ENCODE measurements around the gene YBEY. TPM values are rescaled to one million over a fixed set of nuclear protein-coding genes. Genes with fewer than 3 reads are reported as not detected.
"Not testable (repeated sequence)": the region's sequence is repeated elsewhere in the genome, so short reads cannot be mapped to it uniquely, and the experiment has no call there.

The YBEY gene
- total RNA-seq = 10 to 100 TPM; 15.4 to 22.8 (median 17.3) TPM

- intact Hi-C loops (cut with DNase I; ENCODE audit: low total_unique reads) = no loop called here
- no peaks in the 10 kb centered on the region for H3K36me3 ChIP-seq
- peak within 1 kb of the TSS; percentile 93 to 98 for H3K27ac ChIP-seq
- H3K27me3 ChIP-seq = no peaks in the 10 kb centered on the region
- H3K4me3 ChIP-seq = peak within 1 kb of the TSS; percentile 78 to 96 (median 95)
- peaks cover 0 to 29% of the 10 kb centered on the region in 2 donors for H3K4me1 ChIP-seq
- TF ChIP-seq POLR2AphosphoS5 (IDR thresholded peaks at IDR 0.05) (peak in 2 of 3 donors; percentile 58 to 76), CTCF (IDR thresholded peaks at IDR 0.05) (peak in 2 of 3 donors; percentile 35 to 43), POLR2A (IDR thresholded peaks at IDR 0.05) (peak; percentile 57)
- H3K9me3 ChIP-seq = no peaks in the 10 kb centered on the region
- peak; percentile 79 to 87 for DNase-seq (ENCODE audit: low spot score in 2 of 2)
Measured at GRCh38 chr21:46285761-46286647, at the start of gene YBEY. TSS of gene YBEY (plus strand) at chr21:46286342. CDS start at chr21:46286914, 572 bp downstream.

- Histone ChIP-seq H3K9me3 (no peaks in the 10 kb centered on the region), H3K27me3 (no peaks in the 10 kb centered on the region), H3K36me3 (no peaks in the 10 kb centered on the region), H3K4me3 (no peak overlapping the region), H3K4me1 (no peaks in the 10 kb centered on the region), H3K27ac (no peak overlapping the region)
- intact Hi-C loops (cut with DNase I; ENCODE audit: low total_unique reads) = no loop called here
- no peak for DNase-seq (ENCODE audit: low spot score in 2 of 2)
- TF ChIP-seq CTCF (IDR thresholded peaks at IDR 0.05) (no peak), POLR2AphosphoS5 (IDR thresholded peaks at IDR 0.05) (no peak), POLR2A (IDR thresholded peaks at IDR 0.05) (no peak)
Measured at GRCh38 chr21:46237474-46237873, 48.7 kb upstream of the YBEY start.

GRCh38 chr21:46239817-46240325, 46.3 kb upstream of the YBEY start:
- H3K36me3 ChIP-seq = peaks cover 2% of the 10 kb centered on the region
- intact Hi-C loops (cut with DNase I; ENCODE audit: low total_unique reads) = no loop called here
- DNase-seq (ENCODE audit: low spot score in 2 of 2) = no peak

GRCh38 chr21:46241577-46241976, 44.6 kb upstream of the YBEY start:
- H3K36me3 ChIP-seq = peaks cover 11% of the 10 kb centered on the region
- H3K9me3 ChIP-seq; H3K4me1 ChIP-seq; intact Hi-C loops (cut with DNase I; ENCODE audit: low total_unique reads); H3K27me3 ChIP-seq; H3K27ac ChIP-seq; H3K4me3 ChIP-seq; DNase-seq (ENCODE audit: low spot score in 2 of 2): not testable (repeated sequence)

More at GRCh38 chr21:46239817-46240325, 46.3 kb upstream of the YBEY start:
- Histone ChIP-seq H3K27me3 (no peaks in the 10 kb centered on the region), H3K4me1 (no peaks in the 10 kb centered on the region), H3K9me3 (no peaks in the 10 kb centered on the region), H3K27ac (no peak overlapping the region), H3K4me3 (no peak overlapping the region)
- TF ChIP-seq POLR2A (IDR thresholded peaks at IDR 0.05) (no peak), CTCF (IDR thresholded peaks at IDR 0.05) (no peak), POLR2AphosphoS5 (IDR thresholded peaks at IDR 0.05) (no peak)

GRCh38 chr21:46243325-46243724, 42.8 kb upstream of the YBEY start:
- peaks cover 11% of the 10 kb centered on the region for H3K36me3 ChIP-seq
- no peaks in the 10 kb centered on the region for H3K9me3 ChIP-seq
- H3K4me3 ChIP-seq = no peak overlapping the region
- TF ChIP-seq POLR2A (IDR thresholded peaks at IDR 0.05) = no peak
- no peak for TF ChIP-seq CTCF (IDR thresholded peaks at IDR 0.05)
- no peak for TF ChIP-seq POLR2AphosphoS5 (IDR thresholded peaks at IDR 0.05)
- H3K27me3 ChIP-seq = no peaks in the 10 kb centered on the region
- H3K4me1 ChIP-seq = no peaks in the 10 kb centered on the region
- DNase-seq (ENCODE audit: low spot score in 2 of 2) = no peak
- no peak overlapping the region for H3K27ac ChIP-seq
- intact Hi-C loops (cut with DNase I; ENCODE audit: low total_unique reads) = no loop called here

All from breast epithelium (tissue), 4 donors.